Iris pigment epithelial cell (primary cell): ENCODE data around the gene FAM229A.
A peak's percentile ranks its signal among the peaks of the same experiment; 100 is the strongest.
"Not testable (repeated sequence)": the region's sequence is repeated elsewhere in the genome, so short reads cannot be mapped to it uniquely, and the experiment has no call there.

ENCODE experiments used
- DNase-seq: peaks from one replicate; pipeline ENCODE4 v3.0.0-alpha.2; 2011; ENCODE audit warnings: low read depth

FAM229A gene, protein sequence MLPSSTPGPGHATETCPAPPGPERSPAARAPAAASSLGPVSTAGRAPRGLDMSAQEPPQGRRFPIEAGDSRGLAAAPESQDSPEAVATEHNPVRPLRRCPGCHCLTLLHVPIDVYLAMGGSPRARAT

DNA sequence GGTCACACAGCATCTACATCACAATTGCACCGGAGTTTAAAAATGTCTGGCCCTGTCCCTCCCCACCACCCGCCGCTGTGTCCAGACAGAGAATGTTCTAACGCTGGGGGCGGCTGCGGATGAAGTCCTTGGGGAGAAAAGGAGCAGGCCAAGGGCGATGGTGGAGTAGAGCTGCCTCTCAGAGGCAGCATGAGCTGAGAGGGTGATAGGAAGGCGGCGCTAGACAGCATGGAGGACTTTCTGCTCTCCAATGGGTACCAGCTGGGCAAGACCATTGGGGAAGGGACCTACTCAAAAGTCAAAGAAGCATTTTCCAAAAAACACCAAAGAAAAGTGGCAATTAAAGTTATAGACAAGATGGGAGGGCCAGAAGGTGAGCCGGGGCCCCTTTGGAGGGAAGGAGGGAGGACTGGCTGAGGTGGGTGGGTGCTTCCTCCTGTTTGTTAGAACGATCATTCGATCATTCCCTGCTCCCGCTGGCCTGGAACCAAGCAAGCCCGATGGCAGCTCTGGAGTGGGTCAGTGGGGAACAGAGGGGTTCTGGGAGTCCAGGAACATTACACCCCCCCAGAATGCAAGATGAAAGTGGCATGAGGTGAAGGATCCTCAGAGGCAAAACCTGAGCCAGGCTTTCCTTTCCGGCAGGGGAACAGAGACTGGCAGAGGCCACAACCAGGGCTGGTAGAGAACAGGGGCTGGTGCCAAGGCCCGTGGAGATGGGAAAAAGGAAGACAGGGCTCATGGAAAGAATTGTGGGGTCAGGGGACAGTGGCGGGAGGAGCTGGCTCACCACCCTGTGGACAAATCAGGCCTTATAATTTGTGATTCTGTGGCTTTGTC is at the start of gene FAM229A, which contains the start of gene TSSK3:
Gene FAM229A, minus strand, starts transcription at position 12 of the 840 bp plus-strand sequence. CDS start 394 bp downstream, outside the sequence.
Gene TSSK3, plus strand, starts transcription at position 66 of the 840 bp plus-strand sequence. Its CDS starts 163 bp downstream, at position 229.
- DNase-seq: no peak

DNA sequence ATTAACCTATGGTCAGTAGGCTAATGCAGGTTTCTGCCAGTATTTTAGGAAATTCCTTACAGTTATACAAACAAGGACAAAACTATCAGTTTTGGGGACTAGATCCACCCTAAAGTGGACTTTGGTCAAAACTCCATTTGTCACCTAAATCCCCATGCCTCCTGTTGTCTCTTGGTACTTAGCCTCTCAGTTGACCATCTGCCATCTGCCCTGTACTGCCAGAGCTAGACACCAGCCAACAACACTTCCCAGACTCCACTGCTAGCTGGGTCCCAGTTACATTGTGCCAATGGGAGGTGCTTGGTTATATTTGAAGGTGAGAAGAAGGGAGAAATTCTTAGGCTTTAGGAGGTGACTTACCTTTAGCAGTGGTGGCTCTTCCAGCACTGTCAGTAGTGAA is 49.0 kb upstream of the FAM229A start:
- DNase-seq: no peak

DNA sequence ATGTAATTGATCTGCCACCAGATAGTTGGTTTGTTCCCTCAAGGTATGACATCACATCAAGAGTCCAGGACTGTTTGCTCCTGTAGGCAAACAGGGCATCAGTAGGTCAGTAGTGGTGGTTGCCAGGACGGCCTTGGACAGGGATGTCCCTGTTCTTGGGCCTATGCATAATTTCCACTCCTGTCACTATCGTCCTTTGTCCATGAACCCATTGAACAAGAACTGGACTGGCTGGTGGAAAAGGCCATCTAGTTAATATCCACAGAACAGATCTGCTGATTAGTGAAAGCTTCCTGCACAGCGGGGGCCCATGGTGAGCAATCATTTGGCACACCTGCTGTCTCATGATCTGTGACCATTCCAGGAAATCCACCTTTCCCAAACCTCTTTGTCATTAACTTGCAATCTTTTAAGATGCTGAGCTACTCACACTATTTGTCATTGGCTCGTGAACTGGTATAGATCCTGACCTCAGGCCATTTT is 44.4 kb upstream of the FAM229A start:
- no peak for DNase-seq

DNA sequence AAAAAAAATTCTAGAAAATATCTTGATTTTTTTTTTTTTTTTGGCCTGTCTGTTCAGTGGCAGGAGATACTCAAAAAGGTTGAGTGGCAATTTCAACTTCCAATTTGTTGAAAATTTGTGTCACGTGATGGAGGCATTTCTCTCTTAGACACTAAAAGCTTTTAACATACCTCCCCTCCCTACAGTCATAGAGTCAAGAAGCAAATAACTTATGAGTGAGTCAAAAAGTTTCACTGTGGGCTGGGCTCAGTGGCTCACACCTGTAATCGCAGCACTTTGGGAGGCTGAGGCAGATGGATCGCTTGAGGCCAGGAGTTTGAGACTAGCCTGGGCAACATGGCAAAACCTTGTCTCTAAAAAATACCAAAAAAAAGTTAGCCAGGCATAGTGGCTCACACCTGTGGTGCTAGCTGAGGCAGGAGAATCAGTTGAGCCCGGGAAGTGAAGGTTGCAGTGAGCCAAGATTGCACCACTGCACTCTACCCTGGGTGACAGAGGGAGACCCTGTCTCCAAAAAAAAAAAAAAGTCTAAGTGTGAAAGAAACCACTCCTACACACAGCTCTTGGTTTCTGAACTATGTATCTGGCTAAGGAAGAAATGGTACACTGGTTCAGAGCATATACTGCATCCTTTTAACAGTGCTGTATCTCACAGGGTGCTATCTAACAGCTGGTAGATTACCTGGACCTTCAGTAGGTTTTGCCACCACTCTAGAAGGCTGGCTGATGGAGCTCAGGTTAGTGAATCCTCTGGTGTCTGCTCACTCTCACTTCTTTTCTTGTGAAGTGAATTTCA is 43.6 kb upstream of the FAM229A start:
- DNase-seq: no peak

DNA sequence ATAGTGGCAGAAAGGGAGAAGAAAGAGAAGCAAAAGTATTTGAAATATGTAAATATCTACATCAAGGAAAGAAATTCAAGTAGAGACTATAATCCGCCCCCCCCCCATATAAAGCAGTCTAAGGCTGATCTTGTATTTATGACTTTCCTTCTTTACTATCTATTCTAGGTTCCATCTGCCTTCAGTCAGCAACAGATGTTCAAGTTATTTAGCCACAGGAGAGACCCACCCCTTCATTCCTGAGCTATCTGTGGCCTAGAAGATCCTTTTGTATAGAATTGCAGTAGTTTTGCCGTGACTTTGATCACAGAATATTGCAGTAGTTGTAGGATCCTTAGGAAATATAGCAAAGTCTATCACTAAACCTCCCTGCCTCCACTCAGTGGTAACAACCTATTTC is 42.7 kb upstream of the FAM229A start:
- DNase-seq: peak; percentile 48

DNA sequence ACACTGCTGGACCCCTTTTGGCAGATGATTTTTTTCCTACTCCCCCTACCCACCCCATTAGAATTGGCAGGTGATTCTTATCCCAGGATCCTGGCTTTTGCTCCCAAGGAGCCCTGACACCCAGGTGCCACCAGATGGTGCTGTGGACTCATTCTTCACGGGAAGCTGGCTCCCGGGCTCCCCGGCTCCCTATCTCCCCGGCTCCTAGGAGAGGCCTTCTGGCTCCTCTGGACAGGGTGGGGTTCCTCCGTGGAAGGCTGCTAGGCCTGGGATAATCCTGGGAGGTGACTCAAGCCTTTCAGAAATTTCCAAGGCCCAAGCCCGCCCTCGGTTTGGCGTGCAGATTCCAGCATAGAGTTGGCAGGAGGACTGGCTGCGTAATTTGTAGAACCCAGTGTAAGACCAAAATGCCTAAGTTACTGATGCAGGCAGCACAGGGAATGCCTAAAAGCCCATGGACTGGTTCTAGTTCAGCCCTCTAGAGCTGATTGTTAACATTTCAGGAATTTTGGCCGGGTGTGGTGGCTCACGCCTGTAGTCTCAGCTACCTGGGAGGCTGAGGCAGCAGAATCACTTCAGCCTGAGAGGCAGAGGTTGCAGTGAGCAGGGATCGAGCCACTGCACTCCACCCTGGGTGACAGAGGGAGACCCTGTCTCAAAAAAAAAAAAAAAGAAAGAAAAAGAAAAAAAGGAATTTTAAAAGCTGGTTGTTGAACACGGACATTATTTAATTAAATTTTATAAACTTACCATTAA is 38.8 kb upstream of the FAM229A start:
- peak; percentile 63 for DNase-seq

DNA sequence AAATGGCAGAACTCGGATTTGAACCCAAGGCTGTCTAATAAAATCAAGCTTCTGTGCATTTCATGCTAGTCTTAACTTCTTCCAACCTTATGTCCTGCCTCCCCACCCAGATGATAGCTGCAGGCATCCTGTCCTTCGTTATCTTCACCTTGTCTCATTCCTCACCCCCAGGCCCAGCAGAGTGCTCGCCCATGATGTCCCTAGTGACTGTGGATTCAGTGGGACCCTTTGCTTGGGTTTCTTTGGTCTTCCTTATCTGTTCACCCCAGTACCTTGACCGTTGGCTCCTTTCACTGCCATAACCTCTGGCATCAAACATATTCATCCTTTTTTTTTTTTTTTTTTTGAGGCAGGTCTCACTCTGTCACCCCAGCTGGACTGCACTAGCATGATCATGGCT is 37.6 kb upstream of the FAM229A start:
- no peak for DNase-seq

DNA sequence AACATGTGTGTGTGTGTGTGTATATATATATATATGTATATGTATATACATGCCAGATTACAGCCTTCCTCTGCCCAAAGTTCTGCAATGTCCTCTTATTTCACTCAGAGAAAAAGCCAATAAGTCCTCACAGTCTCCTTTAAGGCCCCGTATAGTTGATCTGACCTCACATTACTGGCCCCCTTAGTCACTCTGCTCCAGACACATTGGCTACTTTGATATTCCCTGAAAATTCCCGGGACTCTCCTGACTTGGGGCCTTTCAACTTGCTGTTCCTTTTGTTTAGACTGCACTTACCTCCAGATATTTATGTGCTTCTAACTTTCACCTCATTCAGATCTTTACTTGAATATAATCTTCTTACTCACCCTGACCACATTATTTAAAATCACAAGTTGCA is 36.1 kb upstream of the FAM229A start:
- DNase-seq: peak; percentile 38

DNA sequence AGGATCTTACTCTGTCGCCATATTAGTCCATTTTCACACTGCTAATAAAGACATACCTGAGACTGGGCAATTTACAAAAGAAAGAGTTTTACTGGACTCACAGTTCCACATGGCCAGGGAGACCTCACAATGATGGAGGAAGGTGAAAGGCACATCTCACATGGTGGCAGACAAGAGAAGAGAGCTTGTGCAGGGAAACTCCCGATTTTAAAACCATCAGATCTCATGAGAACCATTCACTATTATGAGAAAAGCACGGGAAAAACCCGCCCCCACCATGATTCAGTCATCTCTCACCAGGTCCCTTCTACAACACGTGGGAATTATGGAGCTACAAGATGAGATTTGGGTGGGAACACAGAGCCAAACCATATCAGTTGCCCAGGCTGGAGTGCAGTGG is 34.2 kb upstream of the FAM229A start:
- not testable (repeated sequence) for DNase-seq

DNA sequence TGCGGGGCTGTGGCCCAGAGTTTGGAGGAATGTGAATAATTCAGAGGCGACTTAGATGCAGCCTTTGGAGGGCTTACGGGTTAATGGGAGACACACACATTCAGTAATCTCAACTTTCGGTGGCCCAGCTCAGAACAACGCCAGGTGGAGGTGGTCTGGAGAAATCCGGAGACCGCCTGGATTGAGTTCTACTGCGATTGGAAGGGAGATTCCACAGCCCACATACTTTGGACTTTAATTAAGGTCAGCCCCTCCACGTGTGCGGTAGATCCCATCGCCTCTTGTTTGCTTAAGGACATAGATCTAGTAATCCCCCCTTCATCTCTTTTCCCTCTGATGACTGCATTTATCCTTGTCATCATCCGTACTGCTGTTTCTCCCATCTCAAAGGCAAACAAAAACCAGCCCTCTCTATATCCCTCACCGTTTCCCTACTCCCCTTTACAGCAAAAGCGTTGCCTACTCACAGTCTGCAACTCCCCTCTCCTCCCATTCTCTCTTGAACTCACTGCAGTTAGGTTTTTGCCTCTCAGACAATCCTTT is 32.7 kb upstream of the FAM229A start:
- DNase-seq: peak; percentile 31

DNA sequence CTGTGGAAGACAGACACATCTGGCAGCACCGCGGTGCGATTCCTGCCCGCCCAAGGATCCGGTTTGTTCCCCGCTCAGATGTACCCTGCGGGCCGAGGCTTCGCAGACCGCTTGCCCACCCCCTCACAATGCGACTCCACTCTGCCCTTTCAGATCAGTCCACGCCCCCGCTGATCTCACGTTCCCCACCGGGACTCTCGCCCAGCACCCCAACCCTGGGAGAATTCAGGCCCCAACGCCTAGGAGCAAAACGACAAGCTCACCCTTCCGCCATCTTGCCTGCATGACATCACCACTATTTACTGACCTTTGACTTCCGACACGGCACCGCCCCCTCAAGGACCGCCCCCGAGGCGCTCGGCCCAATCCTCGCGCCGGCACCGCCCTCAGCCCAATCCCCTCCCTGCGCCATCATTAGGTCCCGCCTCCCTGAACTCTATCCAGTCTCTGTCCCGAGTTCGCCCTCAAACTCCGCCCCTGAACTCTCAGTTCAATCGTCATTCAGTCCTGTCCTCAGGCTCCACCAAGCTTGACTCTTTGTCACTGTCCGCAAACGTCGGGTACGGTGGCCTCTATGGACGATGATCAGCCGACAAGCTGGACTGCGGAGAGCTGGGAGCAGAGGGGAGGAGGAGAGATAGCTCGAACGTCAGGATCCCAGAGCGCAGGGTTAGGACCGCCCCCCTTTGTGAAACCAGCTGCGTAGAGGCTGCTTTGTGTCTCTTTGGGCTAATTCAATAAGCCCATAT is 32.0 kb upstream of the FAM229A start, which contains the start of gene BSDC1:
Gene BSDC1, minus strand, starts transcription at position 301 of the 749 bp plus-strand sequence. Its CDS starts 27 bp downstream, at position 274.
- peak; percentile 98 for DNase-seq

DNA sequence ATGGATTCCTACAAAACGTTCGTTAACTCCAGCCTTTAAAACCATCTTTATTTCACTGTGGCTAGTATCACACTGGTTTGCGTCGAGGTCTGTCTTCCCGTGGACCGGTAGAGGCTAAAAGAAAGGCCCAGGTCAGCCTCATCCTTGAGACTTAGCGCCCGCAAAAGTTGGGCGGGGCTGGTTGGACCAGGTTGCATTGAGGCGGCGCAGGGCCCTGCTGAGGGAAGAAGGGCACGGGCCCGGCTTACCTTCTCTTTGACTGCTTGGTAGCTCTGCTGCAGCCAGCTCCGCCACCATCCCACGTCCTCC is 31.5 kb upstream of the FAM229A start:
- peak; percentile 56 for DNase-seq

DNA sequence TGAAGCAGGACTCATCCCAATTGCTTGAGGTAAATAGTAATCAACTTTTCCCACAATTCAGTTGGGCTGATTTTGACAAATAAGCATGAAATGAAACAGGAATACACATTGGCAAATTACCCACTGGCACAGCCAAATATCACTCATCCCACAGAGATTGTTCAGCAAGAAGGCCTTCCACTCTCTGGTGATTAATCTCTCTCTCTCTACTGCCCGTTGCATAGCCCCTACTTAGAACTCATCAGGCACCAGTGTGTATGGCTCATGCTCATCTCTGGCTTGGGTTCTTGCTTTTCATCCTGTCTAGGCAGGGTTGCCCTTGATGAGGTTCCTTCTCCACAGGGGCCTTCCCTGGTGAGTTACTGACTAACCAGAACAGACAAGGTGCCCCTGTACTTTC is 30.9 kb upstream of the FAM229A start:
- peak; percentile 57 for DNase-seq

DNA sequence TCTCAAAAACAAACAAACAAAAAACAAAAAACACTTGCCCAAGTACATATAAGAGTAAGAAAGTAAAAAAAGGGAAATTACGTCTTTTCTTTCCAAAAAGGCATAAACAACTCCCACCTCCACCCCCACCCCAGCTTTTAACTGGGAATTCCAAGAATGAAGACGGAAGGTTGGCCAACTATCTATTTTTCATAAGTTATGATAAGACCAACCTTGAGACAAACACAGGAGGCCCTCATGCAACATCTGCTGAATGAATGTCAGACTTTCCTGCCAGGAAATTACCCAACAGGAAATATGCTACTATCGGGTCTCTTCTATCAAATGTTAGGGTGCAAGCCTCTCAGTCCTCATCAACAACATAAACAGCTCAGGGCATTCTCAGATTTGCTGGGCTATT is 30.0 kb upstream of the FAM229A start:
- DNase-seq: peak; percentile 83

DNA sequence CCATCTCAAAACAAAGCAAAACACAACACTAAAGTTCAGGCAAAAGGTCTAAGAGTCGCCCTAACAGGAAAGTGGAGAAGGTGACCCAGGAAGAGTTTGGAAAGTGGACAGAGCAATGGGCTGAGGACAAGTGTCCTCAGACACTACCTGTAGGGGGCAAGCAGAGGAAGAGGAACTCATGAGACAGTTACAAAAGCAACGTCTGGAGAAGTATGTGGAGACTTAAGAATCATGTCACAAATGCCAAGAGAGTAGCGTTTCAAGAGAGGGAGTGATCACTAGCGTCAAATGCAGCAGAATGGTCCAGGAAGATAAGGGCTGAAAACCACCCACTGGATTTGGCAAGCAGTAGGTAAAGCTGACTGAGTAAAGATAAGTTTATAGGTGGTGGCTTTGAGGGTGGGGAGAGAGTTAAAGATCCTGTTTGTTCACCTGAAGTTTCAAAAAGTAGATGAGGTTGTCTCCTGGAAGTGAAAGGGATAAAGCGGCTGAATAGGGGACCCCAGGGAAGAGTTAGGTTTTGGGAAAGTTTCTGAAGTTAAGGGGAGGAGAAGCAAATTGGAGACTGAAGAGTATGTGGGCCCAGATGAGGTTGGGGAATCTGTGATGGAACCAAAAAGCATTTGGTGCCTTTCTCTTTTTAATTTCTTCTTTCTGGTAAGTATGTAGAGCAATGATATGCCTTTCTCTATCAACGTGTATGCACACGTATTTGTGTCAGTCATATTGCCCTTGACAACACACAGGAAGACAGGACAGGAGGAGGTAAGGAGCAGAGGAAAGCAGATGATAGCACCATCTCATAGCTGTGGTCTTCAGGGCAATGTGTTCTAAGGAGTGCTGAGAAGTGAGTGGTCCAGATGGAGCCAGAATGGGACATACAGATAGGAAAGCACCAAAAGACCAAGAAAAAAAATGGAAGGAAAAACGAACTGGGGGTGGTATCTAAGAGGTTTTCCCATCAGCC is 28.9 kb upstream of the FAM229A start:
- DNase-seq: no peak

DNA sequence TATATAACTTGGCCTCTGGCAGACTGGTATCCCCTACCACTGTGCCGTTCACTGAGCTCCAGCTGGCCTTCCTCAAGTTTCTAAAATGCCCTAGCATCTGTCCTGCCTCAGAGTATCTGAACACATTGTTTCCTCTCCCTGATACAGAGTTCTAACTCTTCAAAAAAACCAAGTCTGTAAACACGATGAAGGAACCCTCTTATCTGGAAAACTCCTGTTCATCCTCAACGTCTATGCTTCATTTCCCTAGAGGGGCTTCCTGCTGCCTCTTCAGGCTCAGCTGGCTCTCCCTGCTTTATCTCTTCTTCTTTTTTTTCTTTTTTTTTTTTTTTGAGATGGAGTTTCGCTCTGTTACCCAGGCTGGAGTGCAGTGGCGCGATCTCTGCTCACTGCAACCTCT is 26.4 kb upstream of the FAM229A start:
- no peak for DNase-seq

DNA sequence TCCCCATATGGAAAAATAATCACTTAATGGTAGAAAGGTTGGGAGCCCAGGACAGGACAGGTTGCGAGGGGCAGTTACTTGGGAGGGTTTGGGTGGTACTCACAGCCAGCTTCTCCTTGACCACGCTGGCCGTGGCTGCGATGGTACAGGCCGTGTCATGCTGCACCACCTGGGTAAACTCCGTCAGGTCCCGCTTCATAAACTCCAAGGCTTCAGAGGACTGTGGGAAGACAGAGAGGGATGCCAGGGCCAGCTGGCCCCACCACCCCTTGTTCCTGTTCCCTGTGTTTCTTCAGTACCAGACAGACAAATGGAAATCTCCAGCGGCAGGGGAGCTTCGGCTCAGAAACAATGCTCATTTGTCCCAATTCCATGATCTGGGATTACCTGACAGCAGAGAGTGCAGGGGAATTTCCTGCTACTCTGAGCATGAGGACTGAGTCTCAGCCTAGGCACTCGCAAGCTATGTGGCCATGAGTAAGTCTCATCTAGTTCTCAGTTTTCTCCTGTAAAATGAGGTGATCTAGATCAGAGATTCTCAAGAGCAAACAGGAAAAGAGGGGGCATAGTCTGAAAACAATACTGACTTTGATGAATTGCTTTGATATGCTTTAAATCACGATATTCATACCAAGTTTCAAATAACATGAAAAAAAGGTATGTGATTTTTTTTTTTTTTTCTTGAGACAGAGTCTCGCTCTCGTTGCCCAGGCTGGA is 24.5 kb upstream of the FAM229A start:
- DNase-seq: no peak

DNA sequence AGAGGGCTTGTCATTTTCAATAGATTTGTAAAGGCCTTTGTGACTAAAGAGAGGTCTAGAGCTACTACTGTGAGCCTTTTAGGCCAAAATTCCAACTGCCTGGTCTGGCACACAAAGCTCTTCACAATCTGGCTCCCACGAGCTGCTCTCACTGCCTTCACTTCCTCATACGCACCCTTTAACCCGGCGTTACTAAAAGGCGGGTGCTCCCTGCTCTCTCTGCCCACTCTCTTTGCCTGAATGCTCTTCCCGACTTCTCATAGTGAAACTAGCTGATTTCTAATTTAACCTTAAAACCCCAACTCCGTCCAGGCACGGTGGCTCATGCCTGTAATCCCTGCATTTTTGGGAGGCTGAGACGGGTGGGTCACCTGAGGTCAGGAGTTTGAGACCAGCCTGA is 17.8 kb upstream of the FAM229A start:
- DNase-seq: no peak
